ENCODE results near the gene MED20.

MED20 gene

DNA sequence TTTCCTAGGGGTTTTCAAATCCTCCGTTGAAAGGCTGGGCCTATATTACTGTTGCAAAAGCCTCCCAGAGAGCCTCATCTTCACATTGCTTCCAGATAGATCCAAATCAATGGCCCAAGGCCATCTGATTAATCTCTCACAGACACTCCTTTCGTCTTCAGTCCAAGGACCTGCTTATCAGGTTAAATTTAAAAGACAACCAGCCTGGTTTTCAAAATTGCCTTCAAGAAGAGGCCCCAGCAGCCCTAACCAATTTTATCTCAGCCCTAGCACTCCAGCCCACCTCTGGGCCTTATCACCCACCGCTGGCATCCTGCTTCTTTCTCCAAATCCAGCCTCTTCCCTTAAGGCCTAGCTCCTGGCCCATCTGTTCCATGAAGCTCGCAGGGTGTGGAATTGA lies 36.2 kb upstream of the MED20 start:
- Histone ChIP-seq H3K27ac (replicated peaks) (no peak overlapping the region), H3K27me3 (ENCODE audit: insufficient read depth, poor library complexity, severe bottlenecking) (no peaks in the 10 kb centered on the region), H3K4me3 (replicated peaks; ENCODE audit: insufficient read depth, low read length) (no peak overlapping the region)
- DNase-seq (ENCODE audit: low read depth in 1 of 2, low spot score in 1 of 2): no peak
- TF ChIP-seq POLR2AphosphoS5 (IDR thresholded peaks at IDR 0.05; ENCODE audit: low read depth) (no peak), SPI1 (IDR thresholded peaks at IDR 0.05; ENCODE audit: borderline replicate concordance, low read depth) (no peak), GABPA (IDR thresholded peaks at IDR 0.05; ENCODE audit: low read depth) (no peak)
- TF ChIP-seq, protein P1, sequence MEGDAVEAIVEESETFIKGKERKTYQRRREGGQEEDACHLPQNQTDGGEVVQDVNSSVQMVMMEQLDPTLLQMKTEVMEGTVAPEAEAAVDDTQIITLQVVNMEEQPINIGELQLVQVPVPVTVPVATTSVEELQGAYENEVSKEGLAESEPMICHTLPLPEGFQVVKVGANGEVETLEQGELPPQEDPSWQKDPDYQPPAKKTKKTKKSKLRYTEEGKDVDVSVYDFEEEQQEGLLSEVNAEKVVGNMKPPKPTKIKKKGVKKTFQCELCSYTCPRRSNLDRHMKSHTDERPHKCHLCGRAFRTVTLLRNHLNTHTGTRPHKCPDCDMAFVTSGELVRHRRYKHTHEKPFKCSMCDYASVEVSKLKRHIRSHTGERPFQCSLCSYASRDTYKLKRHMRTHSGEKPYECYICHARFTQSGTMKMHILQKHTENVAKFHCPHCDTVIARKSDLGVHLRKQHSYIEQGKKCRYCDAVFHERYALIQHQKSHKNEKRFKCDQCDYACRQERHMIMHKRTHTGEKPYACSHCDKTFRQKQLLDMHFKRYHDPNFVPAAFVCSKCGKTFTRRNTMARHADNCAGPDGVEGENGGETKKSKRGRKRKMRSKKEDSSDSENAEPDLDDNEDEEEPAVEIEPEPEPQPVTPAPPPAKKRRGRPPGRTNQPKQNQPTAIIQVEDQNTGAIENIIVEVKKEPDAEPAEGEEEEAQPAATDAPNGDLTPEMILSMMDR (IDR thresholded peaks at IDR 0.05; ENCODE audit: insufficient read depth, low read length): no peak

DNA sequence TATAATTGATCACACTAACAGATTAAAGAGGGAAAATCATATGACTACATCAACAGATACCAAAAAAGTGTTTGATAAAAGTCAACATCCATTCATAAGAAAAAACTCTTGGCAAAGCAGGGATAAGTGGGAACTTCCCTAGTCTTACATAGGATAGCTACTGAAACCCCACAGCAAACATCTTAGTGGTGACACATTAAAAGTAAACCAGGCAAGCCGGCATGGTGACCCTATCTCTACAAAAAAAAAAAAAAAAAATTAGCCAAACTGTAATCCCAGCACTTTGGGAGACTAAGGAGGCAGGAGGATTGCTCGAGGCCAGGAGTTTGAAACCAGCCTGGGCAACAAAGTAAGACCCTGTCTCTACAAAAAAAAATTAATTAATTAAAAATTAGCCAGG lies 34.5 kb upstream of the MED20 start:
- TF ChIP-seq, protein P2, sequence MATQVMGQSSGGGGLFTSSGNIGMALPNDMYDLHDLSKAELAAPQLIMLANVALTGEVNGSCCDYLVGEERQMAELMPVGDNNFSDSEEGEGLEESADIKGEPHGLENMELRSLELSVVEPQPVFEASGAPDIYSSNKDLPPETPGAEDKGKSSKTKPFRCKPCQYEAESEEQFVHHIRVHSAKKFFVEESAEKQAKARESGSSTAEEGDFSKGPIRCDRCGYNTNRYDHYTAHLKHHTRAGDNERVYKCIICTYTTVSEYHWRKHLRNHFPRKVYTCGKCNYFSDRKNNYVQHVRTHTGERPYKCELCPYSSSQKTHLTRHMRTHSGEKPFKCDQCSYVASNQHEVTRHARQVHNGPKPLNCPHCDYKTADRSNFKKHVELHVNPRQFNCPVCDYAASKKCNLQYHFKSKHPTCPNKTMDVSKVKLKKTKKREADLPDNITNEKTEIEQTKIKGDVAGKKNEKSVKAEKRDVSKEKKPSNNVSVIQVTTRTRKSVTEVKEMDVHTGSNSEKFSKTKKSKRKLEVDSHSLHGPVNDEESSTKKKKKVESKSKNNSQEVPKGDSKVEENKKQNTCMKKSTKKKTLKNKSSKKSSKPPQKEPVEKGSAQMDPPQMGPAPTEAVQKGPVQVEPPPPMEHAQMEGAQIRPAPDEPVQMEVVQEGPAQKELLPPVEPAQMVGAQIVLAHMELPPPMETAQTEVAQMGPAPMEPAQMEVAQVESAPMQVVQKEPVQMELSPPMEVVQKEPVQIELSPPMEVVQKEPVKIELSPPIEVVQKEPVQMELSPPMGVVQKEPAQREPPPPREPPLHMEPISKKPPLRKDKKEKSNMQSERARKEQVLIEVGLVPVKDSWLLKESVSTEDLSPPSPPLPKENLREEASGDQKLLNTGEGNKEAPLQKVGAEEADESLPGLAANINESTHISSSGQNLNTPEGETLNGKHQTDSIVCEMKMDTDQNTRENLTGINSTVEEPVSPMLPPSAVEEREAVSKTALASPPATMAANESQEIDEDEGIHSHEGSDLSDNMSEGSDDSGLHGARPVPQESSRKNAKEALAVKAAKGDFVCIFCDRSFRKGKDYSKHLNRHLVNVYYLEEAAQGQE (IDR thresholded peaks at IDR 0.05; ENCODE audit: insufficient replicate concordance, low read depth): no peak
- TF ChIP-seq POLR2AphosphoS5 (IDR thresholded peaks at IDR 0.05; ENCODE audit: low read depth) (no peak), SPI1 (IDR thresholded peaks at IDR 0.05; ENCODE audit: borderline replicate concordance, low read depth) (no peak), GABPA (IDR thresholded peaks at IDR 0.05; ENCODE audit: low read depth) (no peak)
- TF ChIP-seq, protein P1 (IDR thresholded peaks at IDR 0.05; ENCODE audit: insufficient read depth, low read length): no peak

DNA sequence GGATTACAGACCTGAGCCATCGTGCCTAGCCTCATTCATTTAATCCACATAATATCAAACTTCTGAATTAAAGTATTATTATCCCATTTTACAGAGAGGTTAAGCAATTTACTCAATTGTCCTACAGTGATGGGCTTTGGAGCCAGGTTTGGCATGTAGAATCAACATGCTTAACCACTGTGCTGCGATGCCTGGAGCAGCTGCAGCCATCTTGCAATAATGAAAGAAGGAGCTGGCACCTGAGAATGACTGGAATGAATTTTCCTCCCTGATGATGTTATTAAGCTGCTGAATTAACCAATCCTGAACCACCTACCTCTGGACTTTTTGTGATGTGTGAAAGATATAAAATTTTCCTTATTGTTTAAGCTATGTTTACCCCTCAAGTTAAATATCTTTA lies 33.7 kb upstream of the MED20 start:
- Histone ChIP-seq H3K4me3 (replicated peaks; ENCODE audit: insufficient read depth, low read length) (no peak overlapping the region), H3K27me3 (ENCODE audit: insufficient read depth, poor library complexity, severe bottlenecking) (no peaks in the 10 kb centered on the region), H3K27ac (replicated peaks) (no peak overlapping the region)
- DNase-seq (ENCODE audit: low read depth in 1 of 2, low spot score in 1 of 2): no peak
- TF ChIP-seq, protein P2 (IDR thresholded peaks at IDR 0.05; ENCODE audit: insufficient replicate concordance, low read depth): no peak
- TF ChIP-seq, protein P1 (IDR thresholded peaks at IDR 0.05; ENCODE audit: insufficient read depth, low read length): no peak
- TF ChIP-seq GABPA (IDR thresholded peaks at IDR 0.05; ENCODE audit: low read depth): no peak
- TF ChIP-seq POLR2AphosphoS5 (IDR thresholded peaks at IDR 0.05; ENCODE audit: low read depth): no peak
- TF ChIP-seq SPI1 (IDR thresholded peaks at IDR 0.05; ENCODE audit: borderline replicate concordance, low read depth): no peak

More for the DNA sequence above, 34.5 kb upstream of the MED20 start:
- DNase-seq (ENCODE audit: low read depth in 1 of 2, low spot score in 1 of 2): no peak
- no peak overlapping the region for H3K27ac ChIP-seq (replicated peaks)
- no peaks in the 10 kb centered on the region for H3K27me3 ChIP-seq (ENCODE audit: insufficient read depth, poor library complexity, severe bottlenecking)
- H3K4me3 ChIP-seq (replicated peaks; ENCODE audit: insufficient read depth, low read length): no peak overlapping the region

DNA sequence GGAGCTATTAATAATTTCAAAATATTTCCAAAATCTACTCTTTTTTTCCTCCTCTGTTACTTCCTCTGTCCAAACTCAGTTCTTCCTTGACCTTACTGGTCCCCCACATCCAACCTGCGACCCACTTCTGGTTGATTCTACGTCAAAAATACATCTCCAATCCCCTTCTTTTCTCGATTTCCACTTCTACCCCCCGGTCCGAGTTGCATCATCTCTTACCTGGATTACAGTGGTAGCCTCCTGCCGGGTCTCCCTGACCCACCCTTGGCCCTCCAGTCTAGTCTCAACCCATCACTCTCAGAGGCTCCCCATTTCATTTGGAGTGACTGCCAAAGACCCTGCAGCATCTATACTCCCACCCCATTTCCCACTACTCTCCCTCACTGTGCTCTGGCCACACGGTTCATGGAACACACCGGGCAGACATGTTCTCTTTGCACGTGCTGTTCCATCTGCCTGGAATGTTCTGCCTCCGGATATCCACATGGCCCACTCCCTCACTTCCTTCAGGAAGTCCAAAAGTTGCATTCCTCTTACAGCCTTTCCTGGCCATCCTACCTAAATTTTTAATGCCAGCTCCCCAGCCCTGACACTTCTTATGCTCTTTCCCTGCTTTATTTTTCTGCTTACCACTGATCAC lies 26.8 kb upstream of the MED20 start:
- TF ChIP-seq POLR2AphosphoS5 (IDR thresholded peaks at IDR 0.05; ENCODE audit: low read depth): no peak
- TF ChIP-seq, protein P1 (IDR thresholded peaks at IDR 0.05; ENCODE audit: insufficient read depth, low read length): no peak
- TF ChIP-seq, protein P2 (IDR thresholded peaks at IDR 0.05; ENCODE audit: insufficient replicate concordance, low read depth): no peak
- TF ChIP-seq SPI1 (IDR thresholded peaks at IDR 0.05; ENCODE audit: borderline replicate concordance, low read depth): no peak
- no peak for DNase-seq (ENCODE audit: low read depth in 1 of 2, low spot score in 1 of 2)
- no peak overlapping the region for H3K27ac ChIP-seq (replicated peaks)
- H3K27me3 ChIP-seq (ENCODE audit: insufficient read depth, poor library complexity, severe bottlenecking): no peaks in the 10 kb centered on the region
- no peak overlapping the region for H3K4me3 ChIP-seq (replicated peaks; ENCODE audit: insufficient read depth, low read length)
